IMR-90 (cell line): ENCODE results near the gene BRCA1. TPM values are rescaled to one million over a fixed set of nuclear protein-coding genes. Genes with fewer than 3 reads are reported as not detected.

ENCODE experiments used
- ATAC-seq: fragments of 200-7000 bp; cut with Tn5 transposase; 2 replicates; pipeline ENCODE4 v1.9.1; 2020; ENCODE audit warnings: low read depth, mild to moderate bottlenecking, moderate library complexity
- BruUV-seq: library from RNA; stranded (reverse); fragments of 400-500 nt; replicated peaks from 2 replicates; lab custom pipeline; 2021; lab: Mats Ljungman, UMichigan
- CTCF ChIA-PET: fragments of 300-600 bp; formaldehyde crosslinking; extraction: SDS; loops from one replicate; lab custom pipeline; 2021; ENCODE audit warnings: antibody characterized with exemption; lab: Yijun Ruan, JAX
- POLR2A ChIA-PET: fragments of 300-600 bp; sonication (Branson Sonifier 250); formaldehyde crosslinking; loops from one replicate; lab custom pipeline; 2022; ENCODE audit warnings: antibody characterized with exemption; ENCODE audit not compliant: unreplicated experiment; lab: Charles Lee
- DNase-seq: peaks from one replicate; pipeline ENCODE4 v3.0.0; 2013
- H2AFZ ChIP-seq: replicated peaks from 2 replicates; pipeline ENCODE3; 2013; ENCODE audit warnings: low read length, mild to moderate bottlenecking; ENCODE audit not compliant: poor library complexity
- H2AK5ac ChIP-seq: 2 replicates; pipeline ENCODE4 v1.6.1; 2013; ENCODE audit warnings: low read depth, low read length, inconsistent platforms
- H2AK9ac ChIP-seq: replicated peaks from 2 replicates; pipeline ENCODE3; 2013; ENCODE audit warnings: mild to moderate bottlenecking, low read depth, low read length, moderate library complexity; ENCODE audit not compliant: poor library complexity
- H2BK120ac ChIP-seq: 2 replicates; pipeline ENCODE4 v1.6.1; 2013; ENCODE audit warnings: low read depth, low read length, inconsistent platforms
- H2BK15ac ChIP-seq: 3 replicates; pipeline ENCODE4 v1.6.1; 2013; ENCODE audit warnings: low read depth, low read length, inconsistent platforms
- H2BK20ac ChIP-seq: 2 replicates; pipeline ENCODE4 v1.6.1; 2013; ENCODE audit warnings: low read depth, mild to moderate bottlenecking, inconsistent platforms, low read length, moderate library complexity
- H2BK5ac ChIP-seq: 2 replicates; pipeline ENCODE4 v1.6.1; 2013; ENCODE audit warnings: mild to moderate bottlenecking, low read depth, low read length, inconsistent platforms; ENCODE audit not compliant: poor library complexity, severe bottlenecking
- H3K14ac ChIP-seq: replicated peaks from 2 replicates; pipeline ENCODE4 v1.6.1; 2013; ENCODE audit warnings: low read depth, low read length, inconsistent platforms
- H3K18ac ChIP-seq: 2 replicates; pipeline ENCODE4 v1.6.1; 2013; ENCODE audit warnings: low read depth, low read length, control low read depth
- H3K23ac ChIP-seq: 2 replicates; pipeline ENCODE4 v1.6.1; 2013; ENCODE audit warnings: low read depth, low read length, inconsistent platforms
- H3K27ac ChIP-seq: 2 replicates; pipeline ENCODE4 v1.5.1; 2013; ENCODE audit warnings: mild to moderate bottlenecking, control low read depth, low read length; ENCODE audit not compliant: insufficient read depth
- H3K27me3 ChIP-seq: 2 replicates; pipeline ENCODE4 v1.6.1; 2013; ENCODE audit warnings: low read length; ENCODE audit not compliant: control insufficient read depth, insufficient read depth
- H3K36me3 ChIP-seq: 2 replicates; pipeline ENCODE4 v1.6.1; 2013; ENCODE audit warnings: low read length, mixed read lengths; ENCODE audit not compliant: control insufficient read depth, insufficient read depth
- H3K4ac ChIP-seq: 2 replicates; pipeline ENCODE4 v1.6.1; 2013; ENCODE audit warnings: low read depth, low read length, inconsistent platforms
- H3K4me1 ChIP-seq: 2 replicates; pipeline ENCODE4 v1.6.1; 2013; ENCODE audit warnings: low read length, mixed read lengths; ENCODE audit not compliant: control insufficient read depth, insufficient read depth
- H3K4me2 ChIP-seq: 2 replicates; pipeline ENCODE4 v1.6.1; 2013; ENCODE audit warnings: low read depth, mild to moderate bottlenecking, control low read depth, low read length, moderate library complexity
- H3K4me3 ChIP-seq: 2 replicates; pipeline ENCODE4 v1.5.1; 2013; ENCODE audit warnings: low read depth, mild to moderate bottlenecking, control low read depth, low read length, moderate library complexity; ENCODE audit not compliant: insufficient read depth
- H3K56ac ChIP-seq: 2 replicates; pipeline ENCODE4 v1.6.1; 2013; ENCODE audit warnings: low read length, inconsistent platforms; ENCODE audit not compliant: insufficient read depth; ENCODE audit errors: extremely low read depth
- H3K79me1 ChIP-seq, 2 experiments: 2 replicates each; pipeline ENCODE4 v1.6.1; 2013; ENCODE audit warnings: low read length in 2 of 2, inconsistent platforms in 1 of 2, low read depth in 1 of 2
- H3K9ac ChIP-seq: 2 replicates; pipeline ENCODE4 v1.6.1; 2013; ENCODE audit warnings: low read depth, low read length, control low read depth
- H3K9me1 ChIP-seq: 2 replicates; pipeline ENCODE4 v1.6.1; 2013; ENCODE audit warnings: low read length, inconsistent platforms; ENCODE audit not compliant: insufficient read depth
- H3K9me3 ChIP-seq: 2 replicates; pipeline ENCODE4 v1.6.1; 2013; ENCODE audit warnings: low read length; ENCODE audit not compliant: control insufficient read depth, insufficient read depth
- H4K20me1 ChIP-seq: 2 replicates; pipeline ENCODE4 v1.6.1; 2013; ENCODE audit warnings: low read length, inconsistent platforms; ENCODE audit not compliant: insufficient read depth
- H4K5ac ChIP-seq: 2 replicates; pipeline ENCODE4 v1.6.1; 2013; ENCODE audit warnings: mild to moderate bottlenecking, low read depth, low read length, control low read depth
- H4K8ac ChIP-seq, 2 experiments: 2 replicates each; pipeline ENCODE4 v1.6.1; 2013; ENCODE audit warnings: low read depth in 2 of 2, low read length in 2 of 2, control low read depth in 1 of 2, inconsistent platforms in 1 of 2
- H4K91ac ChIP-seq: 2 replicates; pipeline ENCODE4 v1.6.1; 2013; ENCODE audit warnings: low read depth, low read length, inconsistent platforms; ENCODE audit not compliant: insufficient read depth
- FOS ChIP-seq: fragments of 150-350 bp; IDR thresholded peaks from 2 replicates; pipeline ENCODE4 v1.6.1; 2016; ENCODE audit warnings: low read depth, low read length
- MAFK ChIP-seq: IDR thresholded peaks from 2 replicates; pipeline ENCODE4 v1.6.1; 2012; ENCODE audit warnings: low read depth, low read length, improper control_type of control experiment
- MXI1 ChIP-seq: IDR thresholded peaks from 2 replicates; pipeline ENCODE4 v1.6.1; 2012; ENCODE audit warnings: low read depth, mild to moderate bottlenecking, low read length, moderate library complexity, borderline replicate concordance
- POLR2A ChIP-seq: IDR thresholded peaks from 2 replicates; pipeline ENCODE4 v1.6.1; 2012; ENCODE audit warnings: mild to moderate bottlenecking, low read depth, low read length
- RCOR1 ChIP-seq: IDR thresholded peaks from 2 replicates; pipeline ENCODE4 v1.6.1; 2012; ENCODE audit warnings: mild to moderate bottlenecking, low read length, improper control_type of control experiment; ENCODE audit not compliant: insufficient replicate concordance
- SMC3 ChIP-seq: fragments of 150-350 bp; IDR thresholded peaks from 2 replicates; pipeline ENCODE4 v1.6.1; 2016; ENCODE audit warnings: low read depth, mild to moderate bottlenecking, antibody characterized with exemption, low read length, moderate library complexity
- WGBS, 2 experiments: methylation state at CpG; one replicate each; pipeline versions ENCODE4 v1.1.5 to v1.1.7; 2013; ENCODE audit warnings: missing lambda C conversion rate in 2 of 2; ENCODE audit not compliant: insufficient read length in 1 of 2; ENCODE audit errors: extremely low coverage in 2 of 2; 5-methylcytosine and 5-hydroxymethylcytosine counted together
- dilution Hi-C: fragments of 300-500 bp; cut with HindIII; formaldehyde crosslinking; loops from one replicate; pipeline ENCODE4 v1.14.3; 2018; ENCODE audit warnings: low sequenced_read_pairs; ENCODE audit not compliant: unreplicated experiment
- in situ Hi-C: fragments of 300-500 bp; cut with MboI; formaldehyde crosslinking; loops from 3 replicates; pipeline ENCODE4 v1.14.3; 2019; ENCODE audit warnings: low sequenced_read_pairs, inconsistent platforms, mixed read lengths
- intact Hi-C: fragments of 100-400 bp; cut with micrococcal nuclease; formaldehyde crosslinking; loops from 2 replicates; pipeline ENCODE4 v1.10.0; 2022
- polyA plus RNA-seq, 3 experiments: library from polyadenylated mRNA; depleted of rRNA; stranded (reverse); fragments of >200 nt; gene quantifications; 2 replicates each; pipeline ENCODE4 v1.2.3, GENCODE V29; 2012; ENCODE audit warnings: low replicate concordance in 1 of 3
- total RNA-seq: library from RNA; depleted of rRNA; stranded (reverse); fragments of >200 nt; gene quantifications from 2 replicates; pipeline ENCODE4 v1.2.3, GENCODE V29; 2012
- TF ChIP-seq, protein P1 (sequence below): fragments of 150-350 bp; IDR thresholded peaks from 2 replicates; pipeline ENCODE4 v1.6.1; 2017; ENCODE audit warnings: mild to moderate bottlenecking, antibody characterized with exemption, low read length, low read depth
- TF ChIP-seq, protein P2 (sequence below): fragments of 150-350 bp; IDR thresholded peaks from 2 replicates; pipeline ENCODE4 v1.6.1; 2016; ENCODE audit warnings: low read depth, mild to moderate bottlenecking, low read length, moderate library complexity, borderline replicate concordance

Gene BRCA1
- total and polyA plus RNA-seq, 2 of the 4 experiments (the other 2 are of a cell fraction): 8.3 to 17.7 TPM

DNA sequence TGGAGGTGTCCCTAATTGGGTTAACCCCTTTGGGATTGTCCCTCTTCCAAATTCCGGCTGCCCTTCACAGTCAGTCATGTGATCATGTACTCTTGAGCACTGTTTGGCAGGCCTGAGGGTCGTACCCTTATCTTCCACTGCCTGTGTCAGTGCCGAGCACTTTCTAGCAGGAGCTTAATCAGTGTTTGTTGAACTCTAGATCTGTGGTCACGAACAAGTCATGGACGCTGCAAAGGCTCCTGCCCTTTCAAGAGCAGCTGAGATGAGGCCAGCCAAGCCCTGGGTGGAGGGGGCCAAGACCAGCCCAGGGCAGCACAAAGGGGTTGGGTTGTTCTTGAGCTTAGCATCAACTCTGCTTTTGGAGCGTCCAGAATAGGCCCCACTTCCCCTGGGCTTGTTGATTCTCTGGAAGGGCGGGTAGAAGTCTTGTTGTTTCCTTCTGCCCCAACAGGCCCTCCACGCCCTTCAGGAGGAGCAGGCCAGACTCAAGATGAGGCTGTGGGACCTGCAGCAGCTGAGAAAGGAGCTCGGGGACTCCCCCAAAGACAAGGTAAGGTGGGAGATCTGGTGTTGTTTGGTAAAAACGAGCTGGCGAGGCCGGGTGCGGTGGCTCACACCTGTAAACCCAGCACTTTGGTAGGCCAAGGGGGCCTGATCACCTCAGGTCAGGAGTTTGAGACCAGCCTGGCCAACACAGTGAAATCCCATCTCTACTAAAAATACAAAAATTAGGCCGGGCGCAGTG lies 113.3 kb downstream of the BRCA1 start:
- H3K56ac ChIP-seq: no peak overlapping the region
- POLR2A ChIA-PET: interaction anchor here (0.5 kb wide), 1 partner anchor 437 kb away, joined by 4 read pairs; no protein-coding TSS in a partner anchor
- H3K9me3 ChIP-seq: no peaks in the 10 kb centered on the region
- dilution Hi-C loops (no loop called here), in situ Hi-C loops (no loop called here), intact Hi-C loops (no loop called here)
- H3K14ac ChIP-seq: no peak overlapping the region
- no peak overlapping the region for H2BK120ac ChIP-seq
- H3K23ac ChIP-seq: no peak overlapping the region
- H3K36me3 ChIP-seq: peaks cover 40% of the 10 kb centered on the region
- no peaks in the 10 kb centered on the region for H3K27me3 ChIP-seq
- no TSS peak for BruUV-seq
- H3K79me1 ChIP-seq: peaks cover 0 to 29% of the 10 kb centered on the region in 2 experiments; a peak in 3 of 4 replicates
- WGBS, 2 experiments: 74% methylated on average over 3 of the region's 15 CpGs; no CpG with 5 or more reads in 1 of the 2 experiments
- H2AK9ac ChIP-seq: no peak overlapping the region
- H3K4me1 ChIP-seq: no peaks in the 10 kb centered on the region
- no peak overlapping the region for H4K91ac ChIP-seq
- peaks cover 10% of the 10 kb centered on the region for H3K9me1 ChIP-seq
- H4K5ac ChIP-seq: no peak overlapping the region
- no peak overlapping the region for H3K18ac ChIP-seq
- H3K4me2 ChIP-seq: no peak overlapping the region
- no peak overlapping the region for H2BK15ac ChIP-seq
- H3K27ac ChIP-seq: no peak overlapping the region
- H2AK5ac ChIP-seq: no peak overlapping the region
- H3K9ac ChIP-seq: no peak overlapping the region
- H3K4ac ChIP-seq: no peak overlapping the region
- no peak overlapping the region for H2BK20ac ChIP-seq
- ATAC-seq (no peak), DNase-seq (no peak)
- no peak overlapping the region for H3K4me3 ChIP-seq
- CTCF ChIA-PET: no interaction called here
- H4K8ac ChIP-seq: no peak overlapping the region
- no peak overlapping the region for H2BK5ac ChIP-seq
- peak overlapping the region; percentile 33 for H2AFZ ChIP-seq
- peaks cover 10% of the 10 kb centered on the region; the same call in 1 of the 2 replicates for H4K20me1 ChIP-seq
- no peak for TF ChIP-seq POLR2A
- TF ChIP-seq MXI1: no peak
- no peak for TF ChIP-seq FOS
- TF ChIP-seq, protein P1, sequence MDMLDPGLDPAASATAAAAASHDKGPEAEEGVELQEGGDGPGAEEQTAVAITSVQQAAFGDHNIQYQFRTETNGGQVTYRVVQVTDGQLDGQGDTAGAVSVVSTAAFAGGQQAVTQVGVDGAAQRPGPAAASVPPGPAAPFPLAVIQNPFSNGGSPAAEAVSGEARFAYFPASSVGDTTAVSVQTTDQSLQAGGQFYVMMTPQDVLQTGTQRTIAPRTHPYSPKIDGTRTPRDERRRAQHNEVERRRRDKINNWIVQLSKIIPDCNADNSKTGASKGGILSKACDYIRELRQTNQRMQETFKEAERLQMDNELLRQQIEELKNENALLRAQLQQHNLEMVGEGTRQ: no peak
- TF ChIP-seq SMC3: no peak
- no peak for TF ChIP-seq RCOR1
- TF ChIP-seq, protein P2, sequence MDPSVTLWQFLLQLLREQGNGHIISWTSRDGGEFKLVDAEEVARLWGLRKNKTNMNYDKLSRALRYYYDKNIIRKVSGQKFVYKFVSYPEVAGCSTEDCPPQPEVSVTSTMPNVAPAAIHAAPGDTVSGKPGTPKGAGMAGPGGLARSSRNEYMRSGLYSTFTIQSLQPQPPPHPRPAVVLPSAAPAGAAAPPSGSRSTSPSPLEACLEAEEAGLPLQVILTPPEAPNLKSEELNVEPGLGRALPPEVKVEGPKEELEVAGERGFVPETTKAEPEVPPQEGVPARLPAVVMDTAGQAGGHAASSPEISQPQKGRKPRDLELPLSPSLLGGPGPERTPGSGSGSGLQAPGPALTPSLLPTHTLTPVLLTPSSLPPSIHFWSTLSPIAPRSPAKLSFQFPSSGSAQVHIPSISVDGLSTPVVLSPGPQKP: no peak
- no peak for TF ChIP-seq MAFK
